Liver (tissue), 3 donors: ENCODE results near the gene KIF3C.

ENCODE experiments used
- EGR1 ChIP-seq, 2 donors: IDR thresholded peaks; 2 replicates each; pipeline ENCODE4 v1.6.1; 2016 to 2018; ENCODE audit warnings: antibody characterized with exemption in 2 of 2, low read depth in 2 of 2
- FOXA1 ChIP-seq: IDR thresholded peaks from 2 replicates; pipeline ENCODE4 v1.6.1; 2016; ENCODE audit warnings: antibody characterized with exemption
- GABPA ChIP-seq, 2 donors: IDR thresholded peaks in 1 of 2; conservative IDR thresholded peaks in 1 of 2; 2 replicates each; pipeline ENCODE4 v1.6.1; 2016; ENCODE audit warnings: antibody characterized with exemption in 2 of 2, mild to moderate bottlenecking in 1 of 2, moderate library complexity in 1 of 2
- JUND ChIP-seq, 2 donors: IDR thresholded peaks; 2 replicates each; pipeline ENCODE4 v1.6.1; 2016; ENCODE audit warnings: antibody characterized with exemption in 2 of 2
- RAD21 ChIP-seq, 2 donors: IDR thresholded peaks; 2 replicates each; pipeline ENCODE4 v1.6.1; 2016; ENCODE audit warnings: antibody characterized with exemption in 2 of 2, mild to moderate bottlenecking in 2 of 2
- RXRA ChIP-seq, 2 donors: IDR thresholded peaks; 2 replicates each; pipeline ENCODE4 v1.6.1; 2017 to 2018; ENCODE audit warnings: antibody characterized with exemption in 2 of 2, mild to moderate bottlenecking in 1 of 2
- TAF1 ChIP-seq: conservative IDR thresholded peaks from 2 replicates; pipeline ENCODE4 v1.6.1; 2016; ENCODE audit warnings: antibody characterized with exemption, mild to moderate bottlenecking
- TF ChIP-seq, protein P1 (sequence below): fragments of 150-350 bp; IDR thresholded peaks from 2 replicates; pipeline ENCODE4 v1.5.1; 2017; ENCODE audit warnings: improper control_type of control experiment, low read depth, low read length; ENCODE audit not compliant: missing input control
- TF ChIP-seq, protein P2 (sequence below): IDR thresholded peaks from 2 replicates; pipeline ENCODE4 v1.6.1; 2016; ENCODE audit warnings: antibody characterized with exemption
- TF ChIP-seq, protein P3 (sequence below): IDR thresholded peaks from 2 replicates; pipeline ENCODE4 v1.6.1; 2016; ENCODE audit warnings: antibody characterized with exemption, mild to moderate bottlenecking
- donor health status: healthy.
- donor health status: healthy.

DNA sequence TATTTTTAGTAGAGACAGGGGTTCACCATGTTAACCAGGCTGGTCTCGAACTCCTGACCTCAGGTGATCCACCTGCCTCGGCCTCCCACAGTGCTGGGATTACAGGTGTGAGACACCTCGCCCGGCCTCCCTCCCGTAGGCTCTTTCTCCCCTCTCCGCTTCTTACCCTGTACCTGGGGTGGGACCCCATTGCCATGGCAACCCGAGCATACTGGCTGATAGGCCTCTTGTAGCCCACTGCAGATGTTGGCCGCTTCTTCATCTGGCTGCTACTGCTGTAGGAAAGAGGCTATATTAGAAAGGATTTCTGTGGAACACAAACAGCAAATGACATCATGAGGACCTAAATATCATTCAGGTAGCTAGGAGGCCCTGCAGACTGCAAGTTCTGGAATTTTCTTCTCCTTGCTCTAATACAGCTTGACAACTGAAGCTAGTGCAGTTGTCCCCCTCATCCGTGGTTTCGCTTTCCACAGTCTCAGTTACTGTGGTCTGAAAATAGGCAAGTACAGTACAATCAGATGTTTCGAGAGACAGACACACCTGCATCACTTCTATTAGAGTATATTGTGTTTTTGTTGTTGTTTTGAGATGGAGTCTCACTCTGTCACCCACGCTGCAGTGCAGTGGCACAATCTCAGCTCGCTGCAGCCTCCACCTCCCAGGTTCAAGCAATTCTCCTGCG is 52.4 kb downstream of the KIF3C start:
- TF ChIP-seq, protein P1, sequence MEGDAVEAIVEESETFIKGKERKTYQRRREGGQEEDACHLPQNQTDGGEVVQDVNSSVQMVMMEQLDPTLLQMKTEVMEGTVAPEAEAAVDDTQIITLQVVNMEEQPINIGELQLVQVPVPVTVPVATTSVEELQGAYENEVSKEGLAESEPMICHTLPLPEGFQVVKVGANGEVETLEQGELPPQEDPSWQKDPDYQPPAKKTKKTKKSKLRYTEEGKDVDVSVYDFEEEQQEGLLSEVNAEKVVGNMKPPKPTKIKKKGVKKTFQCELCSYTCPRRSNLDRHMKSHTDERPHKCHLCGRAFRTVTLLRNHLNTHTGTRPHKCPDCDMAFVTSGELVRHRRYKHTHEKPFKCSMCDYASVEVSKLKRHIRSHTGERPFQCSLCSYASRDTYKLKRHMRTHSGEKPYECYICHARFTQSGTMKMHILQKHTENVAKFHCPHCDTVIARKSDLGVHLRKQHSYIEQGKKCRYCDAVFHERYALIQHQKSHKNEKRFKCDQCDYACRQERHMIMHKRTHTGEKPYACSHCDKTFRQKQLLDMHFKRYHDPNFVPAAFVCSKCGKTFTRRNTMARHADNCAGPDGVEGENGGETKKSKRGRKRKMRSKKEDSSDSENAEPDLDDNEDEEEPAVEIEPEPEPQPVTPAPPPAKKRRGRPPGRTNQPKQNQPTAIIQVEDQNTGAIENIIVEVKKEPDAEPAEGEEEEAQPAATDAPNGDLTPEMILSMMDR, result no peak
- no peak for TF ChIP-seq FOXA1
- no peak for TF ChIP-seq JUND (IDR thresholded peaks at IDR 0.05)
- TF ChIP-seq, protein P2, sequence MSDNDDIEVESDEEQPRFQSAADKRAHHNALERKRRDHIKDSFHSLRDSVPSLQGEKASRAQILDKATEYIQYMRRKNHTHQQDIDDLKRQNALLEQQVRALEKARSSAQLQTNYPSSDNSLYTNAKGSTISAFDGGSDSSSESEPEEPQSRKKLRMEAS, result no peak
- no peak for TF ChIP-seq TAF1
- no peak for TF ChIP-seq RAD21 (IDR thresholded peaks at IDR 0.05)
- TF ChIP-seq, protein P3, sequence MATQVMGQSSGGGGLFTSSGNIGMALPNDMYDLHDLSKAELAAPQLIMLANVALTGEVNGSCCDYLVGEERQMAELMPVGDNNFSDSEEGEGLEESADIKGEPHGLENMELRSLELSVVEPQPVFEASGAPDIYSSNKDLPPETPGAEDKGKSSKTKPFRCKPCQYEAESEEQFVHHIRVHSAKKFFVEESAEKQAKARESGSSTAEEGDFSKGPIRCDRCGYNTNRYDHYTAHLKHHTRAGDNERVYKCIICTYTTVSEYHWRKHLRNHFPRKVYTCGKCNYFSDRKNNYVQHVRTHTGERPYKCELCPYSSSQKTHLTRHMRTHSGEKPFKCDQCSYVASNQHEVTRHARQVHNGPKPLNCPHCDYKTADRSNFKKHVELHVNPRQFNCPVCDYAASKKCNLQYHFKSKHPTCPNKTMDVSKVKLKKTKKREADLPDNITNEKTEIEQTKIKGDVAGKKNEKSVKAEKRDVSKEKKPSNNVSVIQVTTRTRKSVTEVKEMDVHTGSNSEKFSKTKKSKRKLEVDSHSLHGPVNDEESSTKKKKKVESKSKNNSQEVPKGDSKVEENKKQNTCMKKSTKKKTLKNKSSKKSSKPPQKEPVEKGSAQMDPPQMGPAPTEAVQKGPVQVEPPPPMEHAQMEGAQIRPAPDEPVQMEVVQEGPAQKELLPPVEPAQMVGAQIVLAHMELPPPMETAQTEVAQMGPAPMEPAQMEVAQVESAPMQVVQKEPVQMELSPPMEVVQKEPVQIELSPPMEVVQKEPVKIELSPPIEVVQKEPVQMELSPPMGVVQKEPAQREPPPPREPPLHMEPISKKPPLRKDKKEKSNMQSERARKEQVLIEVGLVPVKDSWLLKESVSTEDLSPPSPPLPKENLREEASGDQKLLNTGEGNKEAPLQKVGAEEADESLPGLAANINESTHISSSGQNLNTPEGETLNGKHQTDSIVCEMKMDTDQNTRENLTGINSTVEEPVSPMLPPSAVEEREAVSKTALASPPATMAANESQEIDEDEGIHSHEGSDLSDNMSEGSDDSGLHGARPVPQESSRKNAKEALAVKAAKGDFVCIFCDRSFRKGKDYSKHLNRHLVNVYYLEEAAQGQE, result no peak
- no peak for TF ChIP-seq EGR1 (IDR thresholded peaks at IDR 0.05; ENCODE audit: low read depth in 2 of 2)
- no peak for TF ChIP-seq GABPA (IDR thresholded peaks at IDR 0.05 in 1 of 2, conservative IDR thresholded peaks at IDR 0.05 in 1 of 2)
- TF ChIP-seq RXRA (IDR thresholded peaks at IDR 0.05), result no peak
